GM23338 (cell line): ENCODE data around the gene AGPAT4. TPM values are rescaled to one million over a fixed set of nuclear protein-coding genes. Genes with fewer than 3 reads are reported as not detected.

Experiments
- ATAC-seq: fragments of 200-7000 bp; cut with Tn5 transposase; 3 replicates; pipeline ENCODE4 v1.9.1; 2020
- DNase-seq: peaks from one replicate; pipeline ENCODE4 v3.0.0-alpha.2; 2015; ENCODE audit warnings: low spot score
- H2AFZ ChIP-seq: fragments of 200-600 bp; sonication (generic); 2 replicates; pipeline ENCODE4 v1.8.0; 2016; ENCODE audit warnings: antibody characterized with exemption, mild to moderate bottlenecking, moderate library complexity
- H3F3A ChIP-seq: fragments of 200-600 bp; sonication (generic); replicated peaks from 2 replicates; pipeline ENCODE4 v1.8.0; 2017; ENCODE audit warnings: antibody characterized with exemption, mixed run types, low read depth
- H3K27ac ChIP-seq: fragments of 200-600 bp; sonication (generic); 2 replicates; pipeline ENCODE4 v1.6.1; 2016; ENCODE audit warnings: low read depth
- H3K27me3 ChIP-seq: fragments of 200-600 bp; sonication (generic); 2 replicates; pipeline ENCODE4 v1.8.0; 2016; ENCODE audit warnings: mild to moderate bottlenecking, mixed run types, moderate library complexity; ENCODE audit not compliant: insufficient read depth
- H3K36me3 ChIP-seq: fragments of 200-600 bp; sonication (generic); 2 replicates; pipeline ENCODE4 v1.8.0; 2016; ENCODE audit warnings: mild to moderate bottlenecking; ENCODE audit not compliant: insufficient read depth
- H3K4me1 ChIP-seq: fragments of 200-600 bp; sonication (generic); 2 replicates; pipeline ENCODE4 v1.8.0; 2016; ENCODE audit warnings: mild to moderate bottlenecking, moderate library complexity; ENCODE audit not compliant: insufficient read depth
- H3K4me2 ChIP-seq: fragments of 200-600 bp; sonication (generic); 2 replicates; pipeline ENCODE4 v1.7.1; 2017; ENCODE audit warnings: mixed run types
- H3K4me3 ChIP-seq: fragments of 200-600 bp; sonication (generic); 2 replicates; pipeline ENCODE4 v1.6.1; 2016; ENCODE audit warnings: mixed run types
- H3K79me2 ChIP-seq: fragments of 200-600 bp; sonication (generic); replicated peaks from 2 replicates; pipeline ENCODE4 v1.8.0; 2017; ENCODE audit warnings: mild to moderate bottlenecking; ENCODE audit not compliant: insufficient read depth
- H3K9me2 ChIP-seq: fragments of 200-600 bp; sonication (generic); 2 replicates; pipeline ENCODE4 v1.8.0; 2017; ENCODE audit not compliant: insufficient read depth
- H4K20me1 ChIP-seq: fragments of 200-600 bp; sonication (generic); replicated peaks from 2 replicates; pipeline ENCODE4 v1.8.0; 2017; ENCODE audit warnings: mild to moderate bottlenecking; ENCODE audit not compliant: insufficient read depth
- H3K27ac Mint-ChIP-seq: 2 replicates; pipeline ENCODE4 v1.8.0; 2020; ENCODE audit warnings: inconsistent platforms, mild to moderate bottlenecking, moderate library complexity, mixed read lengths
- H3K27me3 Mint-ChIP-seq: 3 replicates; pipeline ENCODE4 v1.8.0; 2022; ENCODE audit warnings: low read depth, mild to moderate bottlenecking, moderate library complexity, mixed read lengths, inconsistent platforms; ENCODE audit not compliant: insufficient read depth, poor library complexity
- H3K36me3 Mint-ChIP-seq: 3 replicates; pipeline ENCODE4 v1.8.0; 2021; ENCODE audit warnings: low read depth, mild to moderate bottlenecking, inconsistent platforms, moderate library complexity, mixed read lengths
- H3K4me1 Mint-ChIP-seq: 3 replicates; pipeline ENCODE4 v1.8.0; 2020; ENCODE audit warnings: mild to moderate bottlenecking, inconsistent platforms, mixed read lengths
- H3K4me3 Mint-ChIP-seq: 3 replicates; pipeline ENCODE4 v1.8.0; 2021; ENCODE audit warnings: moderate library complexity, mild to moderate bottlenecking, inconsistent platforms, mixed read lengths
- H3K9me3 Mint-ChIP-seq: 3 replicates; pipeline ENCODE4 v1.8.0; 2020; ENCODE audit warnings: moderate library complexity, mild to moderate bottlenecking, inconsistent platforms, mixed read lengths
- CREB1 ChIP-seq: fragments of 250-450 bp; sonication (Bioruptor Pico); IDR thresholded peaks from 2 replicates; pipeline ENCODE4 v1.5.0; 2020; ENCODE audit warnings: low read depth, mild to moderate bottlenecking, moderate library complexity
- CTCF ChIP-seq, 2 experiments: fragments of 200-600 bp in 1 of 2; sonication (generic) in 1 of 2; conservative IDR thresholded peaks; 2 replicates each; pipeline versions ENCODE4 v1.5.1 to v1.6.1; 2016 to 2017; ENCODE audit warnings: antibody characterized with exemption in 2 of 2, low read depth in 2 of 2, mild to moderate bottlenecking in 2 of 2, moderate library complexity in 1 of 2
- ETS1 ChIP-seq: IDR thresholded peaks from 2 replicates; pipeline ENCODE4 v1.6.1; 2016; ENCODE audit warnings: antibody characterized with exemption
- EZH2 ChIP-seq: fragments of 200-600 bp; sonication (generic); IDR thresholded peaks from one replicate; pipeline ENCODE4 v1.8.0; 2017; ENCODE audit warnings: antibody characterized with exemption, mild to moderate bottlenecking, low read depth; ENCODE audit not compliant: unreplicated experiment
- EZH2phosphoT487 ChIP-seq: fragments of 200-600 bp; sonication (generic); IDR thresholded peaks from one replicate; pipeline ENCODE4 v1.8.1; 2018; ENCODE audit warnings: antibody characterized with exemption; ENCODE audit not compliant: unreplicated experiment
- JUNB ChIP-seq: IDR thresholded peaks from one replicate; pipeline ENCODE4 v1.6.1; 2016; ENCODE audit warnings: antibody characterized with exemption; ENCODE audit not compliant: unreplicated experiment
- NANOG ChIP-seq: IDR thresholded peaks from 2 replicates; pipeline ENCODE4 v1.6.1; 2016; ENCODE audit warnings: antibody characterized with exemption, borderline replicate concordance
- POLR2AphosphoS5 ChIP-seq: IDR thresholded peaks from 2 replicates; pipeline ENCODE4 v1.6.1; 2016; ENCODE audit warnings: antibody characterized with exemption, low read depth
- REST ChIP-seq: IDR thresholded peaks from one replicate; pipeline ENCODE4 v1.6.1; 2018; ENCODE audit warnings: antibody characterized with exemption; ENCODE audit not compliant: unreplicated experiment
- STAT1 ChIP-seq: IDR thresholded peaks from one replicate; pipeline ENCODE4 v1.6.1; 2016; ENCODE audit warnings: antibody characterized with exemption; ENCODE audit not compliant: unreplicated experiment
- ZNF114 ChIP-seq: fragments of 250-450 bp; sonication (Bioruptor Pico); IDR thresholded peaks from 2 replicates; pipeline ENCODE4 v1.5.0; 2020; ENCODE audit warnings: mild to moderate bottlenecking, moderate library complexity
- ZNF331 ChIP-seq: fragments of 250-450 bp; sonication (Bioruptor Pico); IDR thresholded peaks from 2 replicates; pipeline ENCODE4 v1.5.0; 2020; ENCODE audit warnings: low read depth, mild to moderate bottlenecking, moderate library complexity
- ZNF462 ChIP-seq: fragments of 250-450 bp; sonication (Bioruptor Pico); IDR thresholded peaks from 2 replicates; pipeline ENCODE4 v1.5.0; 2020; ENCODE audit warnings: mild to moderate bottlenecking, moderate library complexity
- polyA plus RNA-seq: library from polyadenylated mRNA; unstranded; fragments of >200 nt; fragmentation: Nextera tagmentation; extraction: Ambion mirVana; gene quantifications from 2 replicates; pipeline ENCODE4 v1.2.1, GENCODE V29; 2016
- total RNA-seq: library from RNA; depleted of rRNA; stranded (reverse); fragments of >200 nt; shearing (Covaris generic); gene quantifications from 2 replicates; pipeline ENCODE4 v1.2.3, GENCODE V29; 2014

Gene AGPAT4
- total and polyA plus RNA-seq, 2 experiments from 2014 or later = 8.9 to 19.3 TPM

GRCh38 chr6:161104966-161105365 lies 168.9 kb downstream of the AGPAT4 start:
- no peak for ATAC-seq
- H4K20me1 ChIP-seq = no peaks in the 10 kb centered on the region; the same call in none of the 2 replicates
- Mint-ChIP-seq H3K36me3 (peaks cover 65% of the 10 kb centered on the region), H3K4me1 (no peaks in the 10 kb centered on the region), H3K9me3 (no peaks in the 10 kb centered on the region), H3K27me3 (peaks cover 4% of the 10 kb centered on the region), H3K4me3 (no peak overlapping the region), H3K27ac (no peak overlapping the region)
- H3K4me2 ChIP-seq = no peak overlapping the region
- no peaks in the 10 kb centered on the region for H3K4me1 ChIP-seq
- no peaks in the 10 kb centered on the region for H3K27me3 ChIP-seq
- TF ChIP-seq ZNF331 = no peak
- no peak for TF ChIP-seq ETS1
- TF ChIP-seq CTCF (conservative IDR thresholded peaks at IDR 0.05; ENCODE audit: low read depth in 2 of 2) = no peak
- TF ChIP-seq ZNF462 (CRISPR knock-in tag) = no peak
- TF ChIP-seq REST = no peak
- TF ChIP-seq POLR2AphosphoS5 = no peak
- TF ChIP-seq EZH2phosphoT487 = no peak
- no peak for TF ChIP-seq JUNB
- no peak for TF ChIP-seq NANOG
- TF ChIP-seq STAT1 = no peak
- no peak for TF ChIP-seq CREB1 (CRISPR knock-in tag)
- no peak for TF ChIP-seq ZNF114 (CRISPR knock-in tag)
- no peak for TF ChIP-seq EZH2
- no peak overlapping the region for H3K27ac ChIP-seq
- H3K9me2 ChIP-seq = no peaks in the 10 kb centered on the region
- H3F3A ChIP-seq = no peaks in the 10 kb centered on the region
- no peak overlapping the region for H3K4me3 ChIP-seq
- no peak overlapping the region for H2AFZ ChIP-seq
- no peak for DNase-seq
- peaks cover 31% of the 10 kb centered on the region for H3K36me3 ChIP-seq
- no peaks in the 10 kb centered on the region for H3K79me2 ChIP-seq
